Neural cell (in vitro differentiated cells): ENCODE results near the gene TTC34.

Experiments used
- POLR2AphosphoS5 ChIP-seq: IDR thresholded peaks from 2 replicates; pipeline ENCODE4 v1.6.1; 2012
- SMC3 ChIP-seq: fragments of 450-650 bp; conservative IDR thresholded peaks from 2 replicates; pipeline ENCODE4 v1.6.1; 2014; ENCODE audit warnings: antibody characterized with exemption, mild to moderate bottlenecking, moderate library complexity; ENCODE audit not compliant: poor library complexity

- TF ChIP-seq POLR2AphosphoS5: no peak
- no peak for TF ChIP-seq SMC3
Observed at GRCh38 chr1:2609319-2610035, 192.0 kb downstream of the TTC34 start.
